Sigmoid colon (tissue), 4 donors: ENCODE data around the gene TSPAN18.

Experiments used
- EP300 ChIP-seq, 4 donors: sonication (generic); formaldehyde crosslinking; IDR thresholded peaks; one replicate each; pipeline ENCODE4 v1.6.1; 2017; ENCODE audit warnings: antibody characterized with exemption in 4 of 4
- POLR2A ChIP-seq, 2 donors: fragments of 450-650 bp; IDR thresholded peaks; one replicate each; pipeline ENCODE4 v1.6.1; 2016; ENCODE audit warnings: antibody characterized with exemption in 2 of 2, mild to moderate bottlenecking in 2 of 2, moderate library complexity in 2 of 2
- POLR2AphosphoS5 ChIP-seq, 4 donors: sonication (generic); formaldehyde crosslinking; IDR thresholded peaks; one replicate each; pipeline ENCODE4 v1.6.1; 2017; ENCODE audit warnings: antibody characterized with exemption in 4 of 4
- TF ChIP-seq, protein P1 (sequence below), 4 experiments: fragments of 450-650 bp in 3 of 4; fragments of 200-600 bp in 1 of 4; IDR thresholded peaks; one replicate each; pipeline ENCODE4 v1.5.1; 2016 to 2019; ENCODE audit warnings: antibody characterized with exemption in 4 of 4, mild to moderate bottlenecking in 3 of 4, moderate library complexity in 2 of 4

DNA sequence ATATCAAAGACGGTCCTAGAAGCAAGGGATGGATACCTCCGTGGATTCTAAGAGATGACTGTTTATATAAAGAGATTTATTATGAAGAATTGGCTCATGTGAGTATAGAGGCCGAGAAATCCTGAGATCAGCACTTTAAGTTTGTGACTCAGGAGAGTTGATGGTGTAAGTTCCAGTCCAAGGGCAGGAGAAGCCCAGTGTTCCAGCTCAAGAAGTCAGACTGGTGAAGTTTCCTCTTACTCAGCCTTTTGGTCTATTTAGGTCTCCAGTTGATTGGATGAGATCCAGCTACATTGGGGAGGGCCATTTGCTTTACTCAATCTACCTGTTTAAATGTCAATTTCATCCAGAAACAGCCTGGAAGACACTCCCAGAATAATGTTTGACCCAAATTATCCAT lies 45.1 kb downstream of the TSPAN18 start:
- TF ChIP-seq POLR2AphosphoS5 (IDR thresholded peaks at IDR 0.05) (no peak), EP300 (IDR thresholded peaks at IDR 0.05) (no peak), POLR2A (IDR thresholded peaks at IDR 0.05) (no peak)
- TF ChIP-seq, protein P1, sequence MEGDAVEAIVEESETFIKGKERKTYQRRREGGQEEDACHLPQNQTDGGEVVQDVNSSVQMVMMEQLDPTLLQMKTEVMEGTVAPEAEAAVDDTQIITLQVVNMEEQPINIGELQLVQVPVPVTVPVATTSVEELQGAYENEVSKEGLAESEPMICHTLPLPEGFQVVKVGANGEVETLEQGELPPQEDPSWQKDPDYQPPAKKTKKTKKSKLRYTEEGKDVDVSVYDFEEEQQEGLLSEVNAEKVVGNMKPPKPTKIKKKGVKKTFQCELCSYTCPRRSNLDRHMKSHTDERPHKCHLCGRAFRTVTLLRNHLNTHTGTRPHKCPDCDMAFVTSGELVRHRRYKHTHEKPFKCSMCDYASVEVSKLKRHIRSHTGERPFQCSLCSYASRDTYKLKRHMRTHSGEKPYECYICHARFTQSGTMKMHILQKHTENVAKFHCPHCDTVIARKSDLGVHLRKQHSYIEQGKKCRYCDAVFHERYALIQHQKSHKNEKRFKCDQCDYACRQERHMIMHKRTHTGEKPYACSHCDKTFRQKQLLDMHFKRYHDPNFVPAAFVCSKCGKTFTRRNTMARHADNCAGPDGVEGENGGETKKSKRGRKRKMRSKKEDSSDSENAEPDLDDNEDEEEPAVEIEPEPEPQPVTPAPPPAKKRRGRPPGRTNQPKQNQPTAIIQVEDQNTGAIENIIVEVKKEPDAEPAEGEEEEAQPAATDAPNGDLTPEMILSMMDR (IDR thresholded peaks at IDR 0.05) = no peak
